ENCODE data around the gene PIGV.

Gene PIGV

GRCh38 chr1:26780344-26780957 lies 7.3 kb upstream of the PIGV start:
- Histone ChIP-seq H3K4me3 (ENCODE audit: insufficient read depth, low read length, poor library complexity, severe bottlenecking) (no peak overlapping the region), H3K4me2 (ENCODE audit: low read depth, low read length, poor library complexity, severe bottlenecking) (no peak overlapping the region), H3K27me3 (ENCODE audit: low read length) (no peaks in the 10 kb centered on the region), H3K36me3 (ENCODE audit: low read length) (peaks cover 19% of the 10 kb centered on the region), H2AFZ (ENCODE audit: low read depth, low read length, severe bottlenecking) (no peak overlapping the region), H3K79me2 (ENCODE audit: insufficient read depth, low read length) (peaks cover 2% of the 10 kb centered on the region; the same call in 1 of the 2 replicates), H3K9ac (ENCODE audit: low read length) (no peak overlapping the region), H3K9me3 (ENCODE audit: insufficient read depth, low read length) (no peaks in the 10 kb centered on the region), H3K9me2 (replicated peaks; ENCODE audit: insufficient read depth, low read length) (no peaks in the 10 kb centered on the region), H4K20me1 (ENCODE audit: low read depth, low read length) (no peaks in the 10 kb centered on the region), H3F3A (ENCODE audit: insufficient read depth) (peaks cover 40% of the 10 kb centered on the region), H3K27ac (ENCODE audit: low read depth, low read length) (no peak overlapping the region)
- TF ChIP-seq EZH2phosphoT487 (conservative IDR thresholded peaks at IDR 0.05; ENCODE audit: low read length) (no peak), CTCF (IDR thresholded peaks at IDR 0.05; ENCODE audit: insufficient read depth, low read length, poor library complexity, severe bottlenecking) (no peak)

- H3K9ac ChIP-seq (ENCODE audit: low read length): no peak overlapping the region
- H3K4me3 ChIP-seq (ENCODE audit: insufficient read depth, low read length, poor library complexity, severe bottlenecking): no peak overlapping the region
- H3K9me2 ChIP-seq (replicated peaks; ENCODE audit: insufficient read depth, low read length): no peaks in the 10 kb centered on the region
- H3K27ac ChIP-seq (ENCODE audit: low read depth, low read length): no peak overlapping the region
- H3K4me2 ChIP-seq (ENCODE audit: low read depth, low read length, poor library complexity, severe bottlenecking): no peak overlapping the region
- H2AFZ ChIP-seq (ENCODE audit: low read depth, low read length, severe bottlenecking): no peak overlapping the region
- H3K9me3 ChIP-seq (ENCODE audit: insufficient read depth, low read length): no peaks in the 10 kb centered on the region
- H4K20me1 ChIP-seq (ENCODE audit: low read depth, low read length): no peaks in the 10 kb centered on the region
- TF ChIP-seq EZH2phosphoT487 (conservative IDR thresholded peaks at IDR 0.05; ENCODE audit: low read length) (no peak), CTCF (IDR thresholded peaks at IDR 0.05; ENCODE audit: insufficient read depth, low read length, poor library complexity, severe bottlenecking) (no peak)
- peaks cover 13% of the 10 kb centered on the region; the same call in 1 of the 2 replicates for H3K36me3 ChIP-seq (ENCODE audit: low read length)
- H3K27me3 ChIP-seq (ENCODE audit: low read length): no peaks in the 10 kb centered on the region
- H3F3A ChIP-seq (ENCODE audit: insufficient read depth): peaks cover 49% of the 10 kb centered on the region
- H3K79me2 ChIP-seq (ENCODE audit: insufficient read depth, low read length): no peaks in the 10 kb centered on the region
Observed at GRCh38 chr1:26781206-26781825, 6.4 kb upstream of the PIGV start.

- H3K9me3 ChIP-seq (ENCODE audit: insufficient read depth, low read length): no peaks in the 10 kb centered on the region
- H3K36me3 ChIP-seq (ENCODE audit: low read length): peaks cover 8% of the 10 kb centered on the region; the same call in 1 of the 2 replicates
- H3K27me3 ChIP-seq (ENCODE audit: low read length): no peaks in the 10 kb centered on the region
- no peaks in the 10 kb centered on the region for H3K79me2 ChIP-seq (ENCODE audit: insufficient read depth, low read length)
- H3K9me2 ChIP-seq (replicated peaks; ENCODE audit: insufficient read depth, low read length): no peaks in the 10 kb centered on the region
- H3K4me2 ChIP-seq (ENCODE audit: low read depth, low read length, poor library complexity, severe bottlenecking): no peak overlapping the region
- TF ChIP-seq CTCF (IDR thresholded peaks at IDR 0.05; ENCODE audit: insufficient read depth, low read length, poor library complexity, severe bottlenecking): no peak
- no peak for TF ChIP-seq EZH2phosphoT487 (conservative IDR thresholded peaks at IDR 0.05; ENCODE audit: low read length)
- no peak overlapping the region for H3K4me3 ChIP-seq (ENCODE audit: insufficient read depth, low read length, poor library complexity, severe bottlenecking)
- H3F3A ChIP-seq (ENCODE audit: insufficient read depth): peaks cover 63% of the 10 kb centered on the region
- no peaks in the 10 kb centered on the region for H4K20me1 ChIP-seq (ENCODE audit: low read depth, low read length)
- H2AFZ ChIP-seq (ENCODE audit: low read depth, low read length, severe bottlenecking): no peak overlapping the region
- H3K9ac ChIP-seq (ENCODE audit: low read length): no peak overlapping the region
- H3K27ac ChIP-seq (ENCODE audit: low read depth, low read length): peak overlapping the region; percentile 20
Observed at GRCh38 chr1:26782521-26783212, 5.1 kb upstream of the PIGV start.
